Bronchus fibroblast of lung (primary cell): ENCODE results near the gene SAP30. TPM values are rescaled to one million over a fixed set of nuclear protein-coding genes. Genes with fewer than 3 reads are reported as not detected.

ENCODE experiments used
- total RNA-seq: library from RNA; depleted of rRNA; stranded (reverse); fragments of >200 nt; gene quantifications from 2 replicates; pipeline ENCODE4 v1.2.3, GENCODE V29; 2015

The SAP30 gene
- total RNA-seq, result 29.0 and 44.9 TPM in 2 replicates

GRCh38 chr4:173370477-173371291 is at the start of gene SAP30:
Gene SAP30, plus strand, starts transcription at chr4:173370954. Its CDS starts 229 bp downstream, at chr4:173371183.

GRCh38 chr4:173334085-173334890 is 36.5 kb upstream of the SAP30 start, which contains the start of gene HMGB2:
Gene HMGB2, minus strand, starts transcription at chr4:173334358. Its CDS starts 709 bp downstream, at chr4:173333649.

GRCh38 chr4:173398779-173399415 is 28.1 kb downstream of the SAP30 start, which contains the start of gene SCRG1:
Gene SCRG1, minus strand, starts transcription at chr4:173399116. Its CDS starts 7,702 bp downstream, at chr4:173391414.

Other genes starting within 250 kb of the SAP30 start
- gene GALNT7, start 202.1 kb upstream of the SAP30 start, total RNA-seq, result 15.2 and 19.3 TPM in 2 replicates
- 188 and 273 TPM in 2 replicates for gene HMGB2, start 36.6 kb upstream of the SAP30 start, total RNA-seq
- under 0.01 TPM in 1 of 2 replicates, not detected in the other for gene SCRG1, start 28.2 kb downstream of the SAP30 start, total RNA-seq
- gene HAND2, start 159.3 kb downstream of the SAP30 start, total RNA-seq, result 0.30 and 0.84 TPM in 2 replicates